GM18526 (cell line): Measurements from ENCODE around the gene S100PBP.

ENCODE experiments used
- POLR2A ChIP-seq: IDR thresholded peaks from 3 replicates; pipeline ENCODE4 v1.6.1; 2011; ENCODE audit not compliant: insufficient read length; ENCODE audit errors: extremely low read depth

Gene S100PBP

GRCh38 chr1:32872192-32872460 lies 54.7 kb downstream of the S100PBP start:
- no peak for TF ChIP-seq POLR2A

GRCh38 chr1:32873484-32873883 lies 56.0 kb downstream of the S100PBP start:
- TF ChIP-seq POLR2A, result no peak

- TF ChIP-seq POLR2A, result no peak
Measured at GRCh38 chr1:32874860-32875752, 57.7 kb downstream of the S100PBP start.

- TF ChIP-seq POLR2A, result no peak
Measured at GRCh38 chr1:32876341-32877210, 59.1 kb downstream of the S100PBP start.

GRCh38 chr1:32877211-32878110 lies 60.0 kb downstream of the S100PBP start:
- no peak for TF ChIP-seq POLR2A

GRCh38 chr1:32878183-32878582 lies 60.7 kb downstream of the S100PBP start:
- no peak for TF ChIP-seq POLR2A

- no peak for TF ChIP-seq POLR2A
Measured at GRCh38 chr1:32878637-32879041, 61.2 kb downstream of the S100PBP start.

- TF ChIP-seq POLR2A, result no peak
Measured at GRCh38 chr1:32881291-32881690, 63.8 kb downstream of the S100PBP start.

GRCh38 chr1:32881871-32882850 lies 64.7 kb downstream of the S100PBP start:
- TF ChIP-seq POLR2A, result no peak

GRCh38 chr1:32883338-32884031 lies 66.0 kb downstream of the S100PBP start:
- no peak for TF ChIP-seq POLR2A

- no peak for TF ChIP-seq POLR2A
Measured at GRCh38 chr1:32884032-32884372, 66.5 kb downstream of the S100PBP start.

GRCh38 chr1:32884726-32885125 lies 67.3 kb downstream of the S100PBP start:
- TF ChIP-seq POLR2A, result no peak

GRCh38 chr1:32885676-32886003 lies 68.2 kb downstream of the S100PBP start:
- TF ChIP-seq POLR2A, result no peak
